Subcutaneous abdominal adipose tissue (tissue), 5 donors: Measurements from ENCODE around the gene BDKRB1.

Experiments
- H3K27ac ChIP-seq: one replicate; pipeline ENCODE4 v1.7.0; 2013; ENCODE audit warnings: low read depth, mild to moderate bottlenecking, inconsistent platforms, low read length, moderate library complexity
- H3K27me3 ChIP-seq, 5 donors: one replicate each; pipeline ENCODE4 v1.7.0; 2013; ENCODE audit warnings: low read length in 5 of 5, inconsistent platforms in 1 of 5; ENCODE audit not compliant: control insufficient read depth in 5 of 5, insufficient read depth in 4 of 5
- H3K36me3 ChIP-seq, 5 donors: one replicate each; pipeline ENCODE4 v1.7.0; 2013; ENCODE audit warnings: low read length in 5 of 5; ENCODE audit not compliant: control insufficient read depth in 5 of 5, insufficient read depth in 5 of 5
- H3K4me1 ChIP-seq, 5 donors: one replicate each; pipeline ENCODE4 v1.7.0; 2013; ENCODE audit warnings: low read length in 5 of 5, mild to moderate bottlenecking in 3 of 5, moderate library complexity in 1 of 5; ENCODE audit not compliant: control insufficient read depth in 5 of 5, insufficient read depth in 5 of 5
- H3K4me3 ChIP-seq, 5 donors: one replicate each; pipeline ENCODE4 v1.7.0; 2013; ENCODE audit warnings: low read length in 5 of 5, low read depth in 1 of 5
- H3K9ac ChIP-seq, 5 donors: one replicate each; pipeline ENCODE4 v1.7.0; 2013; ENCODE audit warnings: low read length in 5 of 5, mild to moderate bottlenecking in 4 of 5, moderate library complexity in 3 of 5
- H3K9me3 ChIP-seq, 5 donors: one replicate each; pipeline ENCODE4 v1.7.0; 2013; ENCODE audit warnings: low read length in 5 of 5; ENCODE audit not compliant: control insufficient read depth in 5 of 5
- donor health status: healthy.
- donor health status: healthy.
- donor health status: healthy.
- donor health status: healthy.
- donor health status: healthy.

Gene BDKRB1

DNA sequence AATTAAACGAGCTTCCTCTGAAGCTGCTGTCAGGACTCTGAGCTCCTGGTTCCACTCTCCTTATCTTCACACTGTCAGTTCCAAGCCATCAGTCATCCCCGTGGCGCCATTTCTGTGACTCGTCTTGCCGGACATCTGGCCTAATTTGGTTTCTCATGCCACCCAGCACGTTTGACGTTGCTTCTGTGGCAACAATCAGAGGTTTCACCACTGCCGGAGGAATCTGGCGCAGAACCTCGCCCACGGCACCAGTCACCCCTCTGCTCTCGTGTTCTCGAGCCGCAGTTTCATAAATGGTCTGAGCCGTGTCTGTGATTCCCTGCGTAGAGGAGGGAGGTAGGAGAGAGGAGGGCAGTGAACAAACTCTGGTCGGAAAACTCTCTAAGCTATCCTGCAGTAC lies 29.7 kb downstream of the BDKRB1 start:
- no peak overlapping the region for H3K4me3 ChIP-seq
- no peak overlapping the region for H3K27ac ChIP-seq
- no peaks in the 10 kb centered on the region for H3K27me3 ChIP-seq
- H3K4me1 ChIP-seq, result peaks cover 0 to 9% (median 0%) of the 10 kb centered on the region in 5 donors
- H3K36me3 ChIP-seq, result peaks cover 29 to 64% (median 42%) of the 10 kb centered on the region in 5 donors
- H3K9me3 ChIP-seq, result no peaks in the 10 kb centered on the region
- H3K9ac ChIP-seq, result no peak overlapping the region

DNA sequence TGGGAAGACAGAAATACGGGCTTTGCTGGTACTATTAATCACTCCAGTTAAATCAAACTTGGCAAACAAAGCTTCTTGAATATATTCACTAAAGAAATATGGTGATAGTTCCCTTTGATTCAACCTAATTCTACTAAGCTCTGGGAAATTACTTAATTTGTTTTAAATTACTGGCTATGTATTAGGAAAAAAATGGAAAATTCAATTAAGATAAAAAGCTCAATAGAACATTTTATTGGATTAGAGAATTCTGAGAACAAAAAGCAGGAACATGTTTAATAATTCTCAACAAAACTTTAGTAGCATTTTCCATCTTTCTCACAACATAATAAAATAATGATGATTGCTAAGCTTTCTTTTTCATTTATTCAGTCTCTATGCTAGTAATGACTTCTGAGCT lies 30.2 kb downstream of the BDKRB1 start:
- no peak overlapping the region for H3K9ac ChIP-seq
- peaks cover 33 to 68% (median 43%) of the 10 kb centered on the region in 5 donors for H3K36me3 ChIP-seq
- no peaks in the 10 kb centered on the region for H3K9me3 ChIP-seq
- H3K4me1 ChIP-seq, result peaks cover 0 to 9% (median 0%) of the 10 kb centered on the region in 5 donors
- H3K27ac ChIP-seq, result no peak overlapping the region
- no peak overlapping the region for H3K4me3 ChIP-seq
- no peaks in the 10 kb centered on the region for H3K27me3 ChIP-seq

DNA sequence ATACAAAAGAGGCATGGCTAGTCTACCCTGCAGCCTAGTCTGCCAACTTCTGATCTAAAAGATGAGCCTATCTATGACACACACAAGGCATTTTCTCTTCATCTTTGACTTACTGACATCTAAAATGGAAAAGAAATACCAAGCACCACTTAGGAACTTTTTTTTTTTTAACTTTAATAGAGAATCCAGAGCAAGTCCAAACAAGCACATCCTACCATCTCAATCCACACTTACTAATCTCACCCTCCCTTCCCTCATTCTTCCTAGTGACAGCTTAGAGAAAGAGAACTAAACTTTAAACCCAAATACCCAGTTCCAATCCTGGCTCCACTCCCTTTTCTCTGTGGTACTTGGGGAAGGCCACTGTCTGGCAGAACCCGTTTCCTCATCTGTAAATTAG lies 31.8 kb downstream of the BDKRB1 start:
- no peak overlapping the region for H3K27ac ChIP-seq
- no peak overlapping the region for H3K4me3 ChIP-seq
- H3K27me3 ChIP-seq, result no peaks in the 10 kb centered on the region
- peaks cover 33 to 59% (median 41%) of the 10 kb centered on the region in 5 donors for H3K36me3 ChIP-seq
- peaks cover 0 to 9% (median 0%) of the 10 kb centered on the region in 5 donors for H3K4me1 ChIP-seq
- H3K9ac ChIP-seq, result peak overlapping the region in 1 of 5 donors; percentile 46
- H3K9me3 ChIP-seq, result no peaks in the 10 kb centered on the region

DNA sequence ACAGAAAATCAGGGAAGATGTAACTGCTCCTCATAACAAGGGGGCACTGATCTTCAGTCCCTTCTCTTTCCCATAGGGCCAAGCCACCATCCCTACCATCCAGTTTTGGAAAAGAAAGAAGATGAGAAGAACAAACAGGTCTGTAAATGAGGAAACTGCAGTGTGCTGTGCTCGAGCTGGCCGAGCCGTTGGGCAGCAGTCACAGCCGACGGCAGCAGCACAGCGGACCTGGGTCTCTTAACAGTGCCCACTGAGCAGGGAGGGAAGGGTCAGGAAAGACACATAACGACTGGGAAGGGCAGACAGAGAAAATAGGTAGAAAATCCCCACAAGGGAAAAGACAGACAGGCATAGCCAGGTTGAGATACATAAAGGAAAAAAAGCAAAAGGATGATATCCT lies 38.2 kb downstream of the BDKRB1 start:
- Histone ChIP-seq H3K36me3 (peaks cover 22 to 45% (median 25%) of the 10 kb centered on the region in 5 donors), H3K27me3 (no peaks in the 10 kb centered on the region), H3K9ac (no peak overlapping the region)

DNA sequence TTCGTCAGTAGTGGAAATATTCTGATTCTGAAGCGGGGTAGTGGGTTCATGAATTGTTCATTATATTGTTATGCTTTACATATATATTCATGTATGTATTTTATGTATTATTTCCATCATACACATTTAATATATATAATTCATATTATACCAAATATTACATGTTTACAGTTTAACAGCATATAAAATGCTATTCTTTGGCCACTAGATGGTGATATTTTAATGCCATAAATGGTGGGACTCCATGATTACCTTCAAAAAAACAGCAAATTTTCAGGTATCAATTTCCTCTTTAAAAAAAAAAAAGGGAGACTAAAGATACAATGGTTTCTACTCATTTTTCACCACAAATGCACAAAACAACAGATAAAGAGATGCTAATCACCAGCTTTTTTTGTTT lies 41.0 kb downstream of the BDKRB1 start:
- H3K9ac ChIP-seq, result no peak overlapping the region
- H3K9me3 ChIP-seq, result no peaks in the 10 kb centered on the region
- no peak overlapping the region for H3K27ac ChIP-seq
- peaks cover 0 to 5% (median 0%) of the 10 kb centered on the region in 5 donors for H3K4me1 ChIP-seq
- no peak overlapping the region for H3K4me3 ChIP-seq
- H3K27me3 ChIP-seq, result no peaks in the 10 kb centered on the region
- H3K36me3 ChIP-seq, result peaks cover 20 to 44% (median 29%) of the 10 kb centered on the region in 5 donors

More for the DNA sequence above, 38.2 kb downstream of the BDKRB1 start:
- Histone ChIP-seq H3K27ac (no peak overlapping the region), H3K4me3 (no peak overlapping the region), H3K4me1 (peaks cover 0 to 2% (median 0%) of the 10 kb centered on the region in 5 donors), H3K9me3 (no peaks in the 10 kb centered on the region)

DNA sequence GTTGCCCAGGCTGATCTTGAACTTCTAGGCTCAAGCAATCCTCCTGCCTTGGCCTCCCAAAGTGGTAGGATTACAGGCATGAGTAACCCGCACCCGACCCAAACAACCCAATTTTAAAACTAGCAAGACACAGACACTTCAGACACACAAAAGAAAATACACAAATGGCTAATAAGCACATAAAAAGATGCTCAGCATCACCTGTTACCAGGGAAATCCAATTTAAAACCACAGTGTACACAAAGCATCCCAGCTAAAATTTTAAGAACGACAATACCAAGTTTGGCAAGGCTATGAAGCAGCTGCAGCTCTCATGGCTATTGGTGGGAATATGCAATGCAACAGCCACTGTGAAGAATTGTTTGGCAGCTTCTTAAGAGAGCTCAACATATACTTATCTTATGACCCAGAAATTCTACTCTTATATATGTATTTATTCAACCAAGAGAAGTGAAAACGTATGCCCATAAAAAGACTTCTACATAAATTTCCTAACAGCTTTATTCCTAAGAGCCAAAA lies 42.0 kb downstream of the BDKRB1 start:
- H3K9ac ChIP-seq, result no peak overlapping the region
- no peaks in the 10 kb centered on the region for H3K27me3 ChIP-seq
- H3K9me3 ChIP-seq, result no peaks in the 10 kb centered on the region
- H3K36me3 ChIP-seq, result peaks cover 24 to 52% (median 35%) of the 10 kb centered on the region in 5 donors
- H3K27ac ChIP-seq, result no peak overlapping the region
- peaks cover 0 to 5% (median 0%) of the 10 kb centered on the region in 5 donors for H3K4me1 ChIP-seq
- no peak overlapping the region for H3K4me3 ChIP-seq

DNA sequence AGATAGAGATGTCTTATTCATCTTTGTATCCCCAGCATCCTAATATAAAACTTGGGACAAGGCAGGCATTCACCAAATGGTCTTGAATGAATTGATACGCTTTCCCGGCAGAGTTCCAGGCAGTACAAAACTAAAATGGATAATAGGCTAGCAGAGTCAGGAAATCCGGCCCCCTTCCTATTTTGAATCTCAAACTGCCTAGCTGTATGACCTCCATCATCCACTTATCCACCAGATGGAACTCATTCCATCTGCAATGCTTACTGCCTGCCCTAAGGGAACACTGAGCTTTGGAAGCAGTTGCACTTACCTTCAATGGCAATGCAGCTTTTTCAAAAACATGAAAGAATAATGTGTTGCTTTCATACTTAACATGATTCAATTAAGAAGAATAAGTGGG lies 43.4 kb downstream of the BDKRB1 start:
- Histone ChIP-seq H3K36me3 (peaks cover 29 to 54% (median 44%) of the 10 kb centered on the region in 5 donors), H3K27ac (no peak overlapping the region)

DNA sequence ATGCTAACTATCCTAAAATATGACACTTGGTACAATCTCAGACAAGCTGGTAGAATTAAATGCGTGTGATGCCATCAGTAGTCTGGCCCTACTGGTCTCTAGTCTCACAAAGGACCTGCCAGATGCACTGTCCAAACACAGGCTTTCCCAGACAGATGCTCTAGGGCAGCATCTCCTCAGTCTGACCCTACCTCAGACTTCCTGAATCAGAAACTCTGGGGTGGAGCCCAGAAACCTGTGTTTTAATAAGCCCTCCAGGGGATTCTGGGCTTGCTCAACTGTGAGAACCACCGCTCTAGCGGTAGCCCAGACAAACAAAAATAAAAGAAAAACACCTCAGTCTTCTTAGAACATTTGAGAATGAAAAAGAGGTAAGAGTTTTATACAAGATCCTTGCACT lies 48.0 kb downstream of the BDKRB1 start:
- H3K9me3 ChIP-seq, result no peaks in the 10 kb centered on the region
- peaks cover 0 to 5% (median 0%) of the 10 kb centered on the region in 5 donors for H3K4me1 ChIP-seq
- peaks cover 50 to 79% (median 68%) of the 10 kb centered on the region in 5 donors for H3K36me3 ChIP-seq
- no peak overlapping the region for H3K9ac ChIP-seq
- no peak overlapping the region for H3K4me3 ChIP-seq
- H3K27me3 ChIP-seq, result no peaks in the 10 kb centered on the region
- no peak overlapping the region for H3K27ac ChIP-seq

More for the DNA sequence above, 43.4 kb downstream of the BDKRB1 start:
- Histone ChIP-seq H3K4me1 (peaks cover 0 to 5% (median 0%) of the 10 kb centered on the region in 5 donors), H3K9me3 (no peaks in the 10 kb centered on the region), H3K4me3 (no peak overlapping the region), H3K9ac (no peak overlapping the region), H3K27me3 (no peaks in the 10 kb centered on the region)

DNA sequence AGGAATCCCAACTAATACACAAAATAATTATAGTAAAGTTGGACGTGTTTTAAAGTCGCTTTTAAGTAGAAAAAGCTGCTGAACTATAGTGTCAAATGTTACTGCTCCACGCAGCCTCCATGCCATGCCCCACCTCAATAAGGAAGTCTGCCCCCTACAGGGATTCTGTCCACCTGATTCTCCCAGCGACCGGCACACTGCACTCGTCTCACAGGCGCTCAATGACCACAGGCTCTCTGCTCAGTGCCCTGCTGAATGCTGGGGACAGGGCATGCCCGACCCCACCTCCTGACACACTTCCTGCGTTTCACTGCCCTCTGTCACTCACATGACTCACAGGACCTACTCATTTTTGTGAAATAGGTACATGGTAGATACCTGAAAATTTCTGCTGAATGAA lies 48.9 kb downstream of the BDKRB1 start:
- no peak overlapping the region for H3K27ac ChIP-seq
- H3K4me3 ChIP-seq, result no peak overlapping the region
- no peaks in the 10 kb centered on the region for H3K27me3 ChIP-seq
- no peaks in the 10 kb centered on the region for H3K9me3 ChIP-seq
- H3K4me1 ChIP-seq, result no peaks in the 10 kb centered on the region
- H3K36me3 ChIP-seq, result peaks cover 58 to 82% (median 71%) of the 10 kb centered on the region in 5 donors
- H3K9ac ChIP-seq, result no peak overlapping the region

DNA sequence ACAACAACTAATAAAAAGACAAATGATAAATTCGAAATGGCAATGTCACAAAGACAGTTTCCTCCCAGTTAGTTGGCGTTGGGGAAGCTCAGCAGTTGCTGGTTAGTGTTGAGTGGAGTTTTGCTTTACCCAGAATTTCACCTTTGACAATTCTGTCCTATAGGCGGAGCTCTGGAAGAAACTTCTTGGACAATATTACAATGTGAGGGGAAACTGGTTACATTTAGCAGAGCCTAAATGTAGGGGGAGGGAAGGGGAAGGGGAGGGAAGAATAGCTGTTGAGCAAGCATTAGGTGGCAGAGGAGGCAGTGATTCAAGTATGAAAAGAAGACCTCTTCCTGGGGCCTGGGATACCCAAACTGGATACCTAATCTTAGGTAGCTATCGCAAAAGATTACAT lies 51.4 kb downstream of the BDKRB1 start:
- H3K27ac ChIP-seq, result no peak overlapping the region
- no peaks in the 10 kb centered on the region for H3K9me3 ChIP-seq
- no peak overlapping the region for H3K4me3 ChIP-seq
- peaks cover 58 to 84% (median 76%) of the 10 kb centered on the region in 5 donors for H3K36me3 ChIP-seq
- no peaks in the 10 kb centered on the region for H3K4me1 ChIP-seq
- H3K9ac ChIP-seq, result no peak overlapping the region
- H3K27me3 ChIP-seq, result no peaks in the 10 kb centered on the region
